Sigmoid colon (tissue), 4 donors: ENCODE results near the gene CEP170B.
"Not testable (repeated sequence)": the region's sequence is repeated elsewhere in the genome, so short reads cannot be mapped to it uniquely, and the experiment has no call there.

Experiments used
- EP300 ChIP-seq, 4 donors: sonication (generic); formaldehyde crosslinking; IDR thresholded peaks; one replicate each; pipeline ENCODE4 v1.6.1; 2017; ENCODE audit warnings: antibody characterized with exemption in 4 of 4
- TF ChIP-seq, protein P1 (sequence below), 4 experiments: fragments of 450-650 bp in 3 of 4; fragments of 200-600 bp in 1 of 4; IDR thresholded peaks; one replicate each; pipeline ENCODE4 v1.5.1; 2016 to 2019; ENCODE audit warnings: antibody characterized with exemption in 4 of 4, mild to moderate bottlenecking in 3 of 4, moderate library complexity in 2 of 4

DNA sequence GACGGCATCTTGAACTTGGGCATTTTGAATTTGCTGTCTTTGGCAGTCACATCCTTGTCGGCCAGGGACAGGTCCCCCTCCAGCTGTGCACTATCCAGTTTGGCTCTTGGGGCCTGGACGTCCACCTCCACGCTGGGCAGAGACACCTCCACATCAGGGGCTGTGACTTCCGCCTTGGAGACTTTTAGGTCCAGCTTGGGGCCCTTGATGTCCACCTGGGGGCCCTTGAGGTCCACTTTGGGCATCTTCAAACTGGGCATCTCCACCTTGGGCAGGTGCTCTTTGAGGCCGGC is 78.9 kb downstream of the CEP170B start:
- TF ChIP-seq, protein P1, sequence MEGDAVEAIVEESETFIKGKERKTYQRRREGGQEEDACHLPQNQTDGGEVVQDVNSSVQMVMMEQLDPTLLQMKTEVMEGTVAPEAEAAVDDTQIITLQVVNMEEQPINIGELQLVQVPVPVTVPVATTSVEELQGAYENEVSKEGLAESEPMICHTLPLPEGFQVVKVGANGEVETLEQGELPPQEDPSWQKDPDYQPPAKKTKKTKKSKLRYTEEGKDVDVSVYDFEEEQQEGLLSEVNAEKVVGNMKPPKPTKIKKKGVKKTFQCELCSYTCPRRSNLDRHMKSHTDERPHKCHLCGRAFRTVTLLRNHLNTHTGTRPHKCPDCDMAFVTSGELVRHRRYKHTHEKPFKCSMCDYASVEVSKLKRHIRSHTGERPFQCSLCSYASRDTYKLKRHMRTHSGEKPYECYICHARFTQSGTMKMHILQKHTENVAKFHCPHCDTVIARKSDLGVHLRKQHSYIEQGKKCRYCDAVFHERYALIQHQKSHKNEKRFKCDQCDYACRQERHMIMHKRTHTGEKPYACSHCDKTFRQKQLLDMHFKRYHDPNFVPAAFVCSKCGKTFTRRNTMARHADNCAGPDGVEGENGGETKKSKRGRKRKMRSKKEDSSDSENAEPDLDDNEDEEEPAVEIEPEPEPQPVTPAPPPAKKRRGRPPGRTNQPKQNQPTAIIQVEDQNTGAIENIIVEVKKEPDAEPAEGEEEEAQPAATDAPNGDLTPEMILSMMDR (IDR thresholded peaks at IDR 0.05) = not testable (repeated sequence)
- TF ChIP-seq EP300 (IDR thresholded peaks at IDR 0.05) = not testable (repeated sequence)
